Uterus (tissue), 2 donors: Measurements from ENCODE around the gene IL1F10.

Experiments used
- CTCF ChIP-seq, 4 experiments: fragments of 200-600 bp in 2 of 4; fragments of 450-650 bp in 2 of 4; sonication (generic) in 2 of 4; IDR thresholded peaks; one replicate each; pipeline ENCODE4 v1.5.1; 2016 to 2019; ENCODE audit warnings: antibody characterized with exemption in 4 of 4, mild to moderate bottlenecking in 2 of 4, moderate library complexity in 1 of 4
- POLR2A ChIP-seq, 2 donors: fragments of 450-650 bp; IDR thresholded peaks; one replicate each; pipeline ENCODE4 v1.6.1; 2016; ENCODE audit warnings: antibody characterized with exemption in 2 of 2, mild to moderate bottlenecking in 1 of 2, moderate library complexity in 1 of 2

- TF ChIP-seq POLR2A (IDR thresholded peaks at IDR 0.05) (no peak), CTCF (IDR thresholded peaks at IDR 0.05) (no peak)
Measured at GRCh38 chr2:113032737-113033136, 35.0 kb upstream of the IL1F10 start.
